ENCODE results near the gene RBMXL3. TPM values are rescaled to one million over a fixed set of nuclear protein-coding genes. Genes with fewer than 3 reads are reported as not detected.
A peak's percentile ranks its signal among the peaks of the same experiment; 100 is the strongest.

RBMXL3 gene
- not detected for total RNA-seq

DNA sequence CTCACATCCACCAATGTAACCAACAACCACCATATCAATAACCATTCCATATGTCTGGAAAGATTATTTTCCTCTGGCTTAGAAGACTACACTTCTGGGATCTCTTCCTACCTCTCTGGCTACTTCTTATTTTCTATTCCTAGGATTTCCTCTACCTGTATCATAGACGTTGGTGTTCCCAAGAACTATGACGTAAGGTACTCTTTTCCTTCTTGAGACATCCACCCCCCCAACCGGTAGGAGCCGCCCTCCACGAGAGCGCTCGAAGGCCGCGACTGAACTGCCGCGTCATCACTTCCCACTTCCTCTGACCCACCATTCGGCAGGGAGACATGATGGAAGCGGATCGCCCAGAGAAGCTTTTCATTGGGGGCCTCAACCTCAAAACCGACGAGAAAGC lies at the start of gene RBMXL3:
Gene RBMXL3 (plus strand): TSS at position 301 of the 400 bp plus-strand sequence. CDS start 32 bp downstream, at position 333.
- Histone ChIP-seq H3K27me3 (no peaks in the 10 kb centered on the region), H3K4me3 (no peak within 1 kb of the TSS), H3K27ac (no peak within 1 kb of the TSS), H3K4me1 (no peaks in the 10 kb centered on the region), H3K9me3 (no peaks in the 10 kb centered on the region), H3K36me3 (no peaks in the 10 kb centered on the region)
- WGBS, 2 donors (ENCODE audit: low coverage in 1 of 2): 100% methylated on average over 2 of the region's 16 CpGs; no CpG with 5 or more reads in 1 of the 2 donors
- no peak for ATAC-seq
- TF ChIP-seq EP300 (IDR thresholded peaks at IDR 0.05): no peak

DNA sequence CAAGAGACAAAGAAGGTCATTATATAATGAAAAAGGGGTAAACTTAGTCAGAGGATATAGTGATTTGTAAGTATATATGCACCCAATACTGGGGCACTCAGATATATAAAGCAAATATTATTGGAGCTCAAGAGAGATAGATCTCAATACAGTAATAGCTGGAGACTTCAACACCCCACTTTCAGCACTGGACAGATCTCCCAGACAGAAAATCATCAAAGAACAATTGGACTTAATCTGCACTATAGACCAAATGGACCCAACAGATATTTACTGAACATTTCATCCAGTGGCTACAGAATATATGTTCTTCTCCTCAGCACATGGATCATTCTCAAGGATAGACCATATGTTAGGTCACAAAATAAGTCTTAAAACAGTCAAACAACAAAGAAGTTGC lies 47.2 kb upstream of the RBMXL3 start:
- H3K27ac ChIP-seq: no peak overlapping the region
- no peak for ATAC-seq
- no peak overlapping the region for H3K4me3 ChIP-seq
- no peaks in the 10 kb centered on the region for H3K4me1 ChIP-seq
- TF ChIP-seq POLR2A (IDR thresholded peaks at IDR 0.05): no peak
- TF ChIP-seq EP300 (IDR thresholded peaks at IDR 0.05): no peak
- TF ChIP-seq POLR2AphosphoS5 (IDR thresholded peaks at IDR 0.05): no peak
- TF ChIP-seq, protein P1, sequence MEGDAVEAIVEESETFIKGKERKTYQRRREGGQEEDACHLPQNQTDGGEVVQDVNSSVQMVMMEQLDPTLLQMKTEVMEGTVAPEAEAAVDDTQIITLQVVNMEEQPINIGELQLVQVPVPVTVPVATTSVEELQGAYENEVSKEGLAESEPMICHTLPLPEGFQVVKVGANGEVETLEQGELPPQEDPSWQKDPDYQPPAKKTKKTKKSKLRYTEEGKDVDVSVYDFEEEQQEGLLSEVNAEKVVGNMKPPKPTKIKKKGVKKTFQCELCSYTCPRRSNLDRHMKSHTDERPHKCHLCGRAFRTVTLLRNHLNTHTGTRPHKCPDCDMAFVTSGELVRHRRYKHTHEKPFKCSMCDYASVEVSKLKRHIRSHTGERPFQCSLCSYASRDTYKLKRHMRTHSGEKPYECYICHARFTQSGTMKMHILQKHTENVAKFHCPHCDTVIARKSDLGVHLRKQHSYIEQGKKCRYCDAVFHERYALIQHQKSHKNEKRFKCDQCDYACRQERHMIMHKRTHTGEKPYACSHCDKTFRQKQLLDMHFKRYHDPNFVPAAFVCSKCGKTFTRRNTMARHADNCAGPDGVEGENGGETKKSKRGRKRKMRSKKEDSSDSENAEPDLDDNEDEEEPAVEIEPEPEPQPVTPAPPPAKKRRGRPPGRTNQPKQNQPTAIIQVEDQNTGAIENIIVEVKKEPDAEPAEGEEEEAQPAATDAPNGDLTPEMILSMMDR (IDR thresholded peaks at IDR 0.05): no peak
- peaks cover 0 to 10% of the 10 kb centered on the region in 2 donors for H3K36me3 ChIP-seq
- no peaks in the 10 kb centered on the region for H3K9me3 ChIP-seq
- no peaks in the 10 kb centered on the region for H3K27me3 ChIP-seq

DNA sequence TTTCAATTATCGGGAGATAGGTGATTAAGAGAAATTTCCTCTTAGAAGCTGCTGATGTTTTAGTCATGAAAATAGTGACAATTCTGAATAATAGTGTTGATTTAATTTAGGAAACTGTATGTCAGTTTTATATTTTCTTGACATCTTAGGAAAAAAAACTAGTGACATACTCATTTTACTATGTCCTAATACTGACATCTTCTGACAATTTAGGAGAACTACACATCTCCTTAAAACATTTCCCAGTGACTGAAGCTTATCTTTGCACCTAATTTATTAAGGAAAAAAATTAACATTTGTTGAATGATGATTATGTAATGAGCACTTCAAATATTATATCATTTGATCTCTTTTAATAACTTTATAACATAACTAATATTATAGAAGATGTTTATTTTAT lies 42.0 kb upstream of the RBMXL3 start:
- Histone ChIP-seq H3K27me3 (no peaks in the 10 kb centered on the region), H3K9me3 (no peaks in the 10 kb centered on the region), H3K36me3 (no peaks in the 10 kb centered on the region), H3K4me1 (no peaks in the 10 kb centered on the region), H3K27ac (no peak overlapping the region), H3K4me3 (no peak overlapping the region)
- WGBS, 2 donors (ENCODE audit: low coverage in 1 of 2): 46 to 60% methylated on average over 1 of the region's 1 CpG
- no peak for TF ChIP-seq EP300 (IDR thresholded peaks at IDR 0.05)
- TF ChIP-seq, protein P1 (IDR thresholded peaks at IDR 0.05): peak; percentile 20 to 51 (median 29)
- ATAC-seq: no peak

DNA sequence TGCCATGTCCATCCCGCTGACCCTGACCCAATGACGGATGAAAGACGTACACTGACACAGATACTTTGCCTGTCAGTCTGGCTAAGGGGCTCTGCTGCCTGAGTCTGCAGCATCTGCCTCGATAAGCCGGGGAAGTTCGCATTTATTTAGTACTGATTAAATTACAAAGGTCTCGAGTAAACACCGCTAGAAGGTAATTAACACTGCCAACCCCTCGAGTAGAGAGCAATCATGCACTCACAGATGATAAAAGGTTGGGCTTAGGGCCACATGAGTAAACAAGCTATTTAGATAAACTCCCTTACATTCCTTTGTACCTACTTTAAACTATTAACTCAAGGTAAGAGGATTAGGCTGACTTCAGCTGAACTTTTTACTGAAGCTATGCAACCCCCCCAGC lies 16.0 kb upstream of the RBMXL3 start:
- H3K4me3 ChIP-seq: no peak overlapping the region
- no peak overlapping the region for H3K27ac ChIP-seq
- no peaks in the 10 kb centered on the region for H3K4me1 ChIP-seq
- H3K27me3 ChIP-seq: no peaks in the 10 kb centered on the region
- WGBS, 2 donors (ENCODE audit: low coverage in 1 of 2): 60 to 68% methylated on average over 7 to 9 of the region's 9 CpGs
- H3K9me3 ChIP-seq: no peaks in the 10 kb centered on the region
- TF ChIP-seq, protein P1 (IDR thresholded peaks at IDR 0.05): no peak
- no peak for ATAC-seq
- H3K36me3 ChIP-seq: no peaks in the 10 kb centered on the region

DNA sequence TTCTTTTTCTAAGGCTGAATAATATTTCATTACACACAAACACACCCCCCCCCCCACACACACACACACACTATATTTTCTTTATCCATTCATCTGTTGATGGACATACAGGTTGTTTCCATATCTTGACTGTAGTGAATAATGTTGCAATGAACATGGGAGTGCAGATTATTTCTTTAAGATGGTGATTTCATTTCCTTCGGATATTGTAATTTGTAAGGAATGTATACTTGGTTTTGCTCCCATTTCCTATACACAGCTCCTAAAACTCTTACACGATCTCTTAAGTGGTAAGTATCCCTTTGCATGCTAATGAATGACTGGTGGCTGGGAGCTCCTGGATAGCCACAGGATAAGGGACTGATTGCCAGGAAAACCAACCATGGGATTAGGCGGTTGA lies 14.7 kb upstream of the RBMXL3 start:
- Histone ChIP-seq H3K27ac (no peak overlapping the region), H3K4me1 (no peaks in the 10 kb centered on the region), H3K27me3 (no peaks in the 10 kb centered on the region), H3K4me3 (no peak overlapping the region), H3K36me3 (no peaks in the 10 kb centered on the region), H3K9me3 (no peaks in the 10 kb centered on the region)
- ATAC-seq: no peak
- 100% methylated on average over 1 of the region's 3 CpGs; no CpG with 5 or more reads in 1 of the 2 donors for WGBS, 2 donors (ENCODE audit: low coverage in 1 of 2)
- TF ChIP-seq EP300 (IDR thresholded peaks at IDR 0.05) (no peak), POLR2A (IDR thresholded peaks at IDR 0.05) (no peak), POLR2AphosphoS5 (IDR thresholded peaks at IDR 0.05) (no peak)
- TF ChIP-seq, protein P1 (IDR thresholded peaks at IDR 0.05): no peak

DNA sequence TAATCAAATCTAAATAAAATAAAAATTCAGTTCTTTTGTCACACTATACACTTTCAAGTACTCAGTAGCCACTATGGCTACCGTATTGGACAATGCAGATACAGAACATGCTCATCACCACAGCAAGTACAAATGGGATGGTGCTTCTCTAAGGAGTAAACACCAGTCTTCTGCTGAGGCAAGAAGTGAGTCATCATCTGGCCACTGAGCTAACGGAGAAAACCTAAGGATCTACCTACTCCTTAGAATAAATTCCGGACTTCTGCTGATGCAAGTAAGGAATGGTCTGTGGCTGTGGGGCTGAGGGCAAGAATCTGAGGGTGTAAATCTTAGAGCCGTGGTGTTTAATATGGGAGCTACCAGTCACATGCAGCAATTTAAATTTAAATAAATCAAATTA lies 11.3 kb upstream of the RBMXL3 start:
- ATAC-seq: no peak

More for the DNA sequence above, 11.3 kb upstream of the RBMXL3 start:
- no peaks in the 10 kb centered on the region for H3K36me3 ChIP-seq
- 76 to 88% methylated on average over 1 to 4 of the region's 4 CpGs for WGBS, 2 donors (ENCODE audit: low coverage in 1 of 2)
- no peaks in the 10 kb centered on the region for H3K4me1 ChIP-seq
- no peak overlapping the region for H3K4me3 ChIP-seq
- H3K27me3 ChIP-seq: no peaks in the 10 kb centered on the region
- no peaks in the 10 kb centered on the region for H3K9me3 ChIP-seq
- TF ChIP-seq, protein P1 (IDR thresholded peaks at IDR 0.05): no peak
- no peak for TF ChIP-seq POLR2A (IDR thresholded peaks at IDR 0.05)
- H3K27ac ChIP-seq: no peak overlapping the region
